ENCODE data around the gene CFD. TPM values are rescaled to one million over a fixed set of nuclear protein-coding genes. Genes with fewer than 3 reads are reported as not detected.
A peak's percentile ranks its signal among the peaks of the same experiment; 100 is the strongest.

The CFD gene
- total and polyA plus RNA-seq, 10 of the 15 experiments (the other 5 are each of a cell fraction or from before 2014, with no cell fraction given), result 0.05 to 1.1 (median 0.38) TPM; not detected in 4

DNA sequence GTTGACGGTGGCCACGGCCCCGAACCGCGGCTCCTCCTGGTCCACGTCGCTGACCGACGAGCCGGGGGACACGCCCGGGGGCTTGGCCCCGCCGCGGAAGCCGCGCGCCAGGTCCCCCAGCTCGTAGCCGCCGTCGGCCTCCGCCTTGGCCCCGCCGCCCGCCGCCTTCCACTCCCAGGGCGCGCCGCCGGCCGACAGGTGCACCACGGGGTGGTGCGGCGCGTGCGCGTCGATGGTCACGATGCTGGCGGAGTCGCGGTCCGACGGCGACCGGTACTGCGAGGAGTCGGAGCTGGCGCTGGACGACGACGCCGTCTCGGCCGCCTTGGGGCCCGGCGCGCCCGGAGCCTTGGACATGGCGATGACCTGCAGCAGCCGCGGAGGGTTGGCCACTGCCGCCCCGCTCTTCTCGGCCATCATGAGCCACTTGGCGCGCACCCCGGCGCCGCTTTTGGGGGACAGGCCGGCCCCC is 46.7 kb upstream of the CFD start:
- DNase-seq (ENCODE audit: low read depth, low spot score) (no peak), FAIRE-seq (no peak), ATAC-seq (no peak)
- Histone ChIP-seq H3K27ac (ENCODE audit: control insufficient read depth, insufficient read depth) (no peak overlapping the region), H3K4me3 (no peak overlapping the region), H3K79me2 (ENCODE audit: control insufficient read depth, insufficient read depth, low read length) (no peaks in the 10 kb centered on the region; the same call in 1 of the 2 replicates), H3K4me2 (ENCODE audit: control insufficient read depth, insufficient read depth) (no peak overlapping the region), H4K20me1 (ENCODE audit: control insufficient read depth, insufficient read depth) (no peaks in the 10 kb centered on the region; the same call in 1 of the 2 replicates), H3K9me3 (replicated peaks; ENCODE audit: control insufficient read depth, insufficient read depth, low read length) (no peaks in the 10 kb centered on the region; the same call in 2 of the 3 replicates), H3K27me3 (replicated peaks in 1 of 2; ENCODE audit: control insufficient read depth in 2 of 2, insufficient read depth in 2 of 2, low read length in 1 of 2) (no peaks in the 10 kb centered on the region), H2AFZ (ENCODE audit: control insufficient read depth, low read depth, low read length) (no peak overlapping the region), H3K36me3 (ENCODE audit: control insufficient read depth in 2 of 2, insufficient read depth in 2 of 2, low read length in 1 of 2) (peaks cover 22 to 25% of the 10 kb centered on the region in 2 experiments; a peak in 3 of 4 replicates), H3K9ac (ENCODE audit: control insufficient read depth, insufficient read depth, low read length) (no peak overlapping the region), H3K4me1 (ENCODE audit: control insufficient read depth, insufficient read depth, low read length) (no peaks in the 10 kb centered on the region)
- ChIA-PET RAD21 (ENCODE audit: unreplicated experiment) (no interaction called here), CTCF (no interaction called here), SMC1A (ENCODE audit: uncharacterized antibody, unreplicated experiment) (no interaction called here), POLR2A (no interaction called here)
- over 99% methylated on average over 46 of the region's 72 CpGs for WGBS (ENCODE audit: insufficient coverage, insufficient replicate concordance, low lambda C conversion rate, missing lambda C conversion rate)
- in situ Hi-C loops (cut with MboI) (no loop called here), intact Hi-C loops (cut with micrococcal nuclease; ENCODE audit: unreplicated experiment) (no loop called here)
- BruUV-seq (replicated peaks), result no TSS peak
- TF ChIP-seq CHD4 (IDR thresholded peaks at IDR 0.05) (no peak), WRNIP1 (IDR thresholded peaks at IDR 0.05; ENCODE audit: borderline replicate concordance, low read depth, low read length) (no peak), BCL11A (IDR thresholded peaks at IDR 0.05; ENCODE audit: low read depth, low read length) (0 out of 2 replicates have a peak, but pooled peaks have one; percentile 44), CEBPB (IDR thresholded peaks at IDR 0.05; ENCODE audit: borderline replicate concordance in 1 of 2, low read depth in 2 of 2, low read length in 2 of 2) (no peak), ATF2 (IDR thresholded peaks at IDR 0.05; ENCODE audit: low read length) (no peak), ZNF24 (IDR thresholded peaks at IDR 0.05) (no peak), MYB (IDR thresholded peaks at IDR 0.05; ENCODE audit: borderline replicate concordance, low read depth, low read length) (no peak), NFYB (IDR thresholded peaks at IDR 0.05; ENCODE audit: insufficient read depth, low read depth, low read length) (no peak), EZH2 (IDR thresholded peaks at IDR 0.05; ENCODE audit: borderline replicate concordance, control insufficient read depth, low read depth, low read length) (no peak), KLF5 (IDR thresholded peaks at IDR 0.05; ENCODE audit: partially characterized antibody) (no peak), BRCA1 (IDR thresholded peaks at IDR 0.05; ENCODE audit: low read depth, low read length) (no peak), LARP7 (IDR thresholded peaks at IDR 0.05) (no peak), ZSCAN29 (IDR thresholded peaks at IDR 0.05) (no peak), POLR2AphosphoS5 (IDR thresholded peaks at IDR 0.05; ENCODE audit: low read length) (peak; percentile 44), MTA2 (IDR thresholded peaks at IDR 0.05; ENCODE audit: low read depth) (no peak), SRF (IDR thresholded peaks at IDR 0.05; ENCODE audit: low read depth in 2 of 2, low read length in 2 of 2) (no peak), FOXM1 (IDR thresholded peaks at IDR 0.05; ENCODE audit: low read depth, low read length) (no peak), ZBED1 (IDR thresholded peaks at IDR 0.05; ENCODE audit: borderline replicate concordance) (no peak)
- TF ChIP-seq, protein P1, sequence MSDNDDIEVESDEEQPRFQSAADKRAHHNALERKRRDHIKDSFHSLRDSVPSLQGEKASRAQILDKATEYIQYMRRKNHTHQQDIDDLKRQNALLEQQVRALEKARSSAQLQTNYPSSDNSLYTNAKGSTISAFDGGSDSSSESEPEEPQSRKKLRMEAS (IDR thresholded peaks at IDR 0.05; ENCODE audit: low read depth, low read length), result no peak
- TF ChIP-seq, protein P2, sequence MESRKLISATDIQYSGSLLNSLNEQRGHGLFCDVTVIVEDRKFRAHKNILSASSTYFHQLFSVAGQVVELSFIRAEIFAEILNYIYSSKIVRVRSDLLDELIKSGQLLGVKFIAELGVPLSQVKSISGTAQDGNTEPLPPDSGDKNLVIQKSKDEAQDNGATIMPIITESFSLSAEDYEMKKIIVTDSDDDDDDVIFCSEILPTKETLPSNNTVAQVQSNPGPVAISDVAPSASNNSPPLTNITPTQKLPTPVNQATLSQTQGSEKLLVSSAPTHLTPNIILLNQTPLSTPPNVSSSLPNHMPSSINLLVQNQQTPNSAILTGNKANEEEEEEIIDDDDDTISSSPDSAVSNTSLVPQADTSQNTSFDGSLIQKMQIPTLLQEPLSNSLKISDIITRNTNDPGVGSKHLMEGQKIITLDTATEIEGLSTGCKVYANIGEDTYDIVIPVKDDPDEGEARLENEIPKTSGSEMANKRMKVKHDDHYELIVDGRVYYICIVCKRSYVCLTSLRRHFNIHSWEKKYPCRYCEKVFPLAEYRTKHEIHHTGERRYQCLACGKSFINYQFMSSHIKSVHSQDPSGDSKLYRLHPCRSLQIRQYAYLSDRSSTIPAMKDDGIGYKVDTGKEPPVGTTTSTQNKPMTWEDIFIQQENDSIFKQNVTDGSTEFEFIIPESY (IDR thresholded peaks at IDR 0.05), result no peak; the same call in 1 of the 2 replicates
- TF ChIP-seq, protein P3, sequence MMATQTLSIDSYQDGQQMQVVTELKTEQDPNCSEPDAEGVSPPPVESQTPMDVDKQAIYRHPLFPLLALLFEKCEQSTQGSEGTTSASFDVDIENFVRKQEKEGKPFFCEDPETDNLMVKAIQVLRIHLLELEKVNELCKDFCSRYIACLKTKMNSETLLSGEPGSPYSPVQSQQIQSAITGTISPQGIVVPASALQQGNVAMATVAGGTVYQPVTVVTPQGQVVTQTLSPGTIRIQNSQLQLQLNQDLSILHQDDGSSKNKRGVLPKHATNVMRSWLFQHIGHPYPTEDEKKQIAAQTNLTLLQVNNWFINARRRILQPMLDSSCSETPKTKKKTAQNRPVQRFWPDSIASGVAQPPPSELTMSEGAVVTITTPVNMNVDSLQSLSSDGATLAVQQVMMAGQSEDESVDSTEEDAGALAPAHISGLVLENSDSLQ (IDR thresholded peaks at IDR 0.05), result no peak
